ENCODE measurements around the gene POU2AF1. TPM values are rescaled to one million over a fixed set of nuclear protein-coding genes. Genes with fewer than 3 reads are reported as not detected.

The POU2AF1 gene
- total RNA-seq = not detected in 2 replicates

GRCh38 chr11:111378861-111379601, at the start of gene POU2AF1:
POU2AF1 (minus strand) TSS chr11:111379275; CDS start chr11:111379177, 98 bp downstream.
- no peak for DNase-seq (ENCODE audit: low read depth in 2 of 2)

GRCh38 chr11:111428113-111428876, 49.2 kb upstream of the POU2AF1 start:
- DNase-seq (ENCODE audit: low read depth in 2 of 2) = no peak

- DNase-seq (ENCODE audit: low read depth in 2 of 2) = peak in 1 of 2 donors; percentile 31
These were observed 48.4 kb upstream of the POU2AF1 start for GRCh38 chr11:111427471-111427912.

- no peak for DNase-seq (ENCODE audit: low read depth in 2 of 2)
These were observed 47.5 kb upstream of the POU2AF1 start for GRCh38 chr11:111426617-111427016.

- DNase-seq (ENCODE audit: low read depth in 2 of 2) = no peak
These were observed 44.2 kb upstream of the POU2AF1 start for GRCh38 chr11:111423250-111423615.

GRCh38 chr11:111422494-111423249, 43.6 kb upstream of the POU2AF1 start:
- DNase-seq (ENCODE audit: low read depth in 2 of 2) = peak in 1 of 2 donors; percentile 26

GRCh38 chr11:111421251-111421650, 42.2 kb upstream of the POU2AF1 start:
- DNase-seq (ENCODE audit: low read depth in 2 of 2) = no peak

- DNase-seq (ENCODE audit: low read depth in 2 of 2) = no peak
These were observed 40.7 kb upstream of the POU2AF1 start for GRCh38 chr11:111419641-111420327.

- DNase-seq (ENCODE audit: low read depth in 2 of 2) = no peak
These were observed 40.1 kb upstream of the POU2AF1 start for GRCh38 chr11:111419181-111419580.

- DNase-seq (ENCODE audit: low read depth in 2 of 2) = no peak
These were observed 39.3 kb upstream of the POU2AF1 start for GRCh38 chr11:111418436-111418787.

GRCh38 chr11:111417766-111418435, 38.8 kb upstream of the POU2AF1 start:
- peak in 1 of 2 donors; percentile 50 for DNase-seq (ENCODE audit: low read depth in 2 of 2)

GRCh38 chr11:111417011-111417765, 38.1 kb upstream of the POU2AF1 start:
- no peak for DNase-seq (ENCODE audit: low read depth in 2 of 2)

- DNase-seq (ENCODE audit: low read depth in 2 of 2) = no peak
These were observed 37.3 kb upstream of the POU2AF1 start for GRCh38 chr11:111416231-111416960.

- no peak for DNase-seq (ENCODE audit: low read depth in 2 of 2)
These were observed 35.9 kb upstream of the POU2AF1 start for GRCh38 chr11:111414936-111415335.

- no peak for DNase-seq (ENCODE audit: low read depth in 2 of 2)
These were observed 35.3 kb upstream of the POU2AF1 start for GRCh38 chr11:111414267-111414931.

GRCh38 chr11:111413849-111414248, 34.8 kb upstream of the POU2AF1 start:
- no peak for DNase-seq (ENCODE audit: low read depth in 2 of 2)

- DNase-seq (ENCODE audit: low read depth in 2 of 2) = no peak
These were observed 33.2 kb upstream of the POU2AF1 start for GRCh38 chr11:111412293-111412692.

GRCh38 chr11:111411456-111411855, 32.4 kb upstream of the POU2AF1 start:
- no peak for DNase-seq (ENCODE audit: low read depth in 2 of 2)

GRCh38 chr11:111410951-111411350, 31.9 kb upstream of the POU2AF1 start:
- no peak for DNase-seq (ENCODE audit: low read depth in 2 of 2)

Data from dermis microvascular lymphatic vessel endothelial cell (primary cell).